ENCODE measurements around the gene RASSF3.

- no peak for TF ChIP-seq CTCF (IDR thresholded peaks at IDR 0.05)
- peak in 2 of 3 donors; percentile 59 for TF ChIP-seq POLR2A (IDR thresholded peaks at IDR 0.05)
Observed at GRCh38 chr12:64665514-64665913, 55.2 kb downstream of the RASSF3 start.

Measured in body of pancreas (tissue), 4 donors.